ENCODE results near the gene SAP30L. TPM values are rescaled to one million over a fixed set of nuclear protein-coding genes. Genes with fewer than 3 reads are reported as not detected.

The SAP30L gene
- polyA plus RNA-seq, 1 donor = 61.3 TPM

- DNase-seq = no peak
Measured at GRCh38 chr5:154415114-154415513, 30.7 kb upstream of the SAP30L start.

- DNase-seq = no peak
Measured at GRCh38 chr5:154418344-154418820, 27.4 kb upstream of the SAP30L start.

GRCh38 chr5:154419236-154419635 is 26.6 kb upstream of the SAP30L start:
- no peak for DNase-seq

GRCh38 chr5:154421868-154422267 is 23.9 kb upstream of the SAP30L start:
- no peak for DNase-seq

- no peak for DNase-seq
Measured at GRCh38 chr5:154422298-154422697, 23.5 kb upstream of the SAP30L start.

- DNase-seq = no peak
Measured at GRCh38 chr5:154428208-154428607, 17.6 kb upstream of the SAP30L start.

- no peak for DNase-seq
Measured at GRCh38 chr5:154429341-154429740, 16.5 kb upstream of the SAP30L start.

GRCh38 chr5:154430466-154430865 is 15.3 kb upstream of the SAP30L start:
- DNase-seq = no peak

- DNase-seq = no peak
Measured at GRCh38 chr5:154430961-154431630, 14.7 kb upstream of the SAP30L start.

GRCh38 chr5:154435226-154435625 is 10.6 kb upstream of the SAP30L start:
- no peak for DNase-seq

- DNase-seq = no peak
Measured at GRCh38 chr5:154437281-154437965, 8.4 kb upstream of the SAP30L start.

- DNase-seq = no peak
Measured at GRCh38 chr5:154440540-154440939, 5.3 kb upstream of the SAP30L start.

- DNase-seq = no peak
Measured at GRCh38 chr5:154442801-154443200, 3.0 kb upstream of the SAP30L start.

- DNase-seq = no peak
Measured at GRCh38 chr5:154444556-154445421, 1.0 kb upstream of the SAP30L start.

GRCh38 chr5:154446195-154447088 is 645 bp downstream of the SAP30L start:
- peak; percentile 72 for DNase-seq

GRCh38 chr5:154447089-154447725 is 1.4 kb downstream of the SAP30L start:
- no peak for DNase-seq

- no peak for DNase-seq
Measured at GRCh38 chr5:154449786-154450185, 4.0 kb downstream of the SAP30L start.

GRCh38 chr5:154451957-154452356 is 6.2 kb downstream of the SAP30L start:
- no peak for DNase-seq

- DNase-seq = no peak
Measured at GRCh38 chr5:154455585-154455984, 9.8 kb downstream of the SAP30L start.

GRCh38 chr5:154456540-154456939 is 10.7 kb downstream of the SAP30L start:
- no peak for DNase-seq

GRCh38 chr5:154459015-154459414 is 13.2 kb downstream of the SAP30L start:
- DNase-seq = no peak

Measured in left kidney (tissue), 2 donors.